CD14-positive monocyte (primary cell): Measurements from ENCODE around the gene NCOA6. TPM values are rescaled to one million over a fixed set of nuclear protein-coding genes. Genes with fewer than 3 reads are reported as not detected.
A peak's percentile ranks its signal among the peaks of the same experiment; 100 is the strongest.

Source experiments
- DNase-seq, 3 donors: peaks; one replicate each; pipeline ENCODE4 v3.0.0-alpha.2; 2011 to 2022
- H2AFZ ChIP-seq: 2 replicates; pipeline ENCODE4 v1.6.0; 2012; ENCODE audit warnings: mild to moderate bottlenecking, low read depth, low read length, inconsistent platforms; ENCODE audit not compliant: insufficient read depth, poor library complexity, severe bottlenecking
- H3K27ac ChIP-seq, 2 donors: 1 replicate in 1 of 2; 2 replicates in 1 of 2; pipeline ENCODE4 v1.5.1; 2012 to 2013; ENCODE audit warnings: low read length in 2 of 2, control low read depth in 1 of 2, inconsistent platforms in 1 of 2, low read depth in 1 of 2, mild to moderate bottlenecking in 1 of 2
- H3K27me3 ChIP-seq, 2 donors: one replicate each; pipeline versions ENCODE4 v1.6.0 to v1.6.1; 2011 to 2013; ENCODE audit warnings: low read length in 2 of 2; ENCODE audit not compliant: control insufficient read depth in 2 of 2, insufficient read depth in 2 of 2
- H3K36me3 ChIP-seq, 2 donors: replicated peaks in 1 of 2; 1 replicate in 1 of 2; 2 replicates in 1 of 2; pipeline versions ENCODE4 v1.5.1 to v1.6.1; 2012 to 2013; ENCODE audit warnings: low read length in 2 of 2, control low read depth in 1 of 2, inconsistent platforms in 1 of 2, mild to moderate bottlenecking in 1 of 2; ENCODE audit not compliant: insufficient read depth in 2 of 2, control insufficient read depth in 1 of 2
- H3K4me1 ChIP-seq, 2 donors: 1 replicate in 1 of 2; 2 replicates in 1 of 2; pipeline versions ENCODE4 v1.5.1 to v1.6.1; 2012 to 2013; ENCODE audit warnings: low read length in 2 of 2, control low read depth in 1 of 2, inconsistent platforms in 1 of 2, mild to moderate bottlenecking in 1 of 2, moderate library complexity in 1 of 2; ENCODE audit not compliant: insufficient read depth in 2 of 2, control insufficient read depth in 1 of 2
- H3K4me2 ChIP-seq: replicated peaks from 2 replicates; pipeline ENCODE3; 2012; ENCODE audit warnings: low read length, moderate library complexity, mild to moderate bottlenecking; ENCODE audit not compliant: poor library complexity, severe bottlenecking; ENCODE audit errors: extremely low read depth
- H3K4me3 ChIP-seq, 3 experiments: fragments of 200-600 bp in 1 of 3; sonication (generic) in 1 of 3; replicated peaks in 1 of 3; 1 replicate in 2 of 3; 2 replicates in 1 of 3; pipeline ENCODE4 v1.5.1; 2011 to 2013; ENCODE audit warnings: low read length in 3 of 3, mild to moderate bottlenecking in 3 of 3, control low read depth in 2 of 3, low read depth in 2 of 3, inconsistent platforms in 1 of 3, moderate library complexity in 1 of 3
- H3K79me2 ChIP-seq: 2 replicates; pipeline ENCODE4 v1.6.0; 2012; ENCODE audit warnings: mild to moderate bottlenecking, control low read depth, inconsistent platforms, low read length, moderate library complexity; ENCODE audit not compliant: insufficient read depth
- H3K9ac ChIP-seq: 2 replicates; pipeline ENCODE4 v1.6.0; 2017; ENCODE audit warnings: low read length, mild to moderate bottlenecking; ENCODE audit not compliant: insufficient read depth, poor library complexity, severe bottlenecking
- H3K9me3 ChIP-seq, 2 donors: replicated peaks in 1 of 2; 1 replicate in 1 of 2; 2 replicates in 1 of 2; pipeline versions ENCODE4 v1.5.1 to v1.6.1; 2012 to 2013; ENCODE audit warnings: low read length in 2 of 2, control low read depth in 1 of 2; ENCODE audit not compliant: control insufficient read depth in 1 of 2, insufficient read depth in 1 of 2
- H4K20me1 ChIP-seq: 2 replicates; pipeline ENCODE4 v1.6.0; 2012; ENCODE audit warnings: mild to moderate bottlenecking, low read length, control low read depth, moderate library complexity; ENCODE audit not compliant: insufficient read depth
- H3K27ac Mint-ChIP-seq, 7 donors: one replicate each; pipeline ENCODE4 v1.8.0; 2020; ENCODE audit warnings: mild to moderate bottlenecking in 7 of 7, mixed read lengths in 7 of 7, moderate library complexity in 6 of 7, inconsistent platforms in 2 of 7
- H3K27me3 Mint-ChIP-seq, 3 donors: one replicate each; pipeline ENCODE4 v1.8.0; 2021 to 2022; ENCODE audit warnings: low read depth in 3 of 3, mild to moderate bottlenecking in 3 of 3, mixed read lengths in 3 of 3, moderate library complexity in 3 of 3, inconsistent platforms in 1 of 3
- H3K36me3 Mint-ChIP-seq, 2 donors: one replicate each; pipeline ENCODE4 v1.8.0; 2020; ENCODE audit warnings: mixed read lengths in 2 of 2, inconsistent platforms in 1 of 2, mild to moderate bottlenecking in 1 of 2
- H3K4me1 Mint-ChIP-seq: one replicate; pipeline ENCODE4 v1.8.0; 2020; ENCODE audit warnings: mild to moderate bottlenecking, mixed read lengths
- H3K4me3 Mint-ChIP-seq, 2 donors: one replicate each; pipeline ENCODE4 v1.8.0; 2020; ENCODE audit warnings: mild to moderate bottlenecking in 2 of 2, mixed read lengths in 2 of 2, moderate library complexity in 1 of 2
- H3K9me3 Mint-ChIP-seq, 7 donors: one replicate each; pipeline ENCODE4 v1.8.0; 2020 to 2022; ENCODE audit warnings: mixed read lengths in 7 of 7, mild to moderate bottlenecking in 6 of 7, moderate library complexity in 6 of 7, inconsistent platforms in 2 of 7
- CTCF ChIP-seq: fragments of 200-600 bp; IDR thresholded peaks from one replicate; pipeline ENCODE4 v1.8.0; 2022; ENCODE audit warnings: antibody characterized with exemption, mild to moderate bottlenecking
- WGBS: methylation state at CpG from one replicate; pipeline ENCODE4 v1.1.5; 2013; ENCODE audit warnings: missing lambda C conversion rate; ENCODE audit not compliant: insufficient coverage; 5-methylcytosine and 5-hydroxymethylcytosine counted together
- intact Hi-C, 2 donors: fragments of 100-400 bp; cut with micrococcal nuclease; formaldehyde crosslinking; loops; one replicate each; pipeline versions ENCODE4 v1.15.0 to v1.15.1; 2023
- polyA plus RNA-seq, 3 donors: library from polyadenylated mRNA; depleted of rRNA in 1 of 3; unstranded in 2 of 3; stranded (reverse) in 1 of 3; fragments of 300-500 nt in 2 of 3; fragments of >200 nt in 1 of 3; fragmentation: Illumina TruSeq in 2 of 3; gene quantifications; 1 replicate in 2 of 3; 2 replicates in 1 of 3; pipeline ENCODE4 v1.2.3, GENCODE V29; 2012 to 2021

The NCOA6 gene
- polyA plus RNA-seq, 3 donors = 2.8 to 19.0 (median 3.9) TPM

GRCh38 chr20:34683667-34684066, 141.8 kb downstream of the NCOA6 start:
- Histone ChIP-seq H3K4me3 (no peak overlapping the region), H3K9ac (no peak overlapping the region), H3K79me2 (no peaks in the 10 kb centered on the region), H3K27ac (no peak overlapping the region), H3K9me3 (no peaks in the 10 kb centered on the region), H3K4me1 (peaks cover 16 to 19% of the 10 kb centered on the region in 2 donors), H4K20me1 (no peaks in the 10 kb centered on the region), H2AFZ (no peak overlapping the region), H3K36me3 (no peaks in the 10 kb centered on the region), H3K4me2 (no peak overlapping the region), H3K27me3 (no peaks in the 10 kb centered on the region)
- DNase-seq = no peak
- Mint-ChIP-seq H3K9me3 (peaks cover 0 to 3% (median 0%) of the 10 kb centered on the region in 7 donors), H3K4me3 (no peak overlapping the region), H3K36me3 (no peaks in the 10 kb centered on the region), H3K27me3 (peaks cover 0 to 1% (median 1%) of the 10 kb centered on the region in 3 donors), H3K4me1 (peaks cover 12% of the 10 kb centered on the region), H3K27ac (peak overlapping the region in 1 of 7 donors; percentile 8)
- no peak for TF ChIP-seq CTCF
- WGBS = 80% methylated on average over 1 of the region's 3 CpGs
- intact Hi-C loops = no loop called here

GRCh38 chr20:34680586-34681175, 144.8 kb downstream of the NCOA6 start:
- peaks cover 0 to 1% (median 0%) of the 10 kb centered on the region in 3 donors for H3K27me3 Mint-ChIP-seq

More at GRCh38 chr20:34680586-34681175, 144.8 kb downstream of the NCOA6 start:
- Mint-ChIP-seq H3K9me3 (no peaks in the 10 kb centered on the region), H3K27ac (peak overlapping the region; percentile 82 to 95 (median 93)), H3K36me3 (no peaks in the 10 kb centered on the region), H3K4me3 (no peak overlapping the region), H3K4me1 (peaks cover 19% of the 10 kb centered on the region)
- Histone ChIP-seq H4K20me1 (no peaks in the 10 kb centered on the region), H3K4me1 (peaks cover 28 to 33% of the 10 kb centered on the region in 2 donors), H3K4me3 (no peak overlapping the region), H3K27ac (peak overlapping the region in 1 of 2 donors; percentile 58), H3K4me2 (peak overlapping the region; percentile 7), H3K9me3 (no peaks in the 10 kb centered on the region), H3K9ac (no peak overlapping the region), H3K27me3 (no peaks in the 10 kb centered on the region), H3K36me3 (no peaks in the 10 kb centered on the region), H3K79me2 (peaks cover 9% of the 10 kb centered on the region), H2AFZ (no peak overlapping the region)
- intact Hi-C loops = no loop called here
- DNase-seq = peak; percentile 68 to 90 (median 83)
- TF ChIP-seq CTCF = no peak
